ENCODE data around the gene S100A2. TPM values are rescaled to one million over a fixed set of nuclear protein-coding genes. Genes with fewer than 3 reads are reported as not detected.
A peak's percentile ranks its signal among the peaks of the same experiment; 100 is the strongest.

The S100A2 gene
- total and polyA plus RNA-seq, 2 experiments from 2014 or later = 0.66 to 0.89 TPM

DNA sequence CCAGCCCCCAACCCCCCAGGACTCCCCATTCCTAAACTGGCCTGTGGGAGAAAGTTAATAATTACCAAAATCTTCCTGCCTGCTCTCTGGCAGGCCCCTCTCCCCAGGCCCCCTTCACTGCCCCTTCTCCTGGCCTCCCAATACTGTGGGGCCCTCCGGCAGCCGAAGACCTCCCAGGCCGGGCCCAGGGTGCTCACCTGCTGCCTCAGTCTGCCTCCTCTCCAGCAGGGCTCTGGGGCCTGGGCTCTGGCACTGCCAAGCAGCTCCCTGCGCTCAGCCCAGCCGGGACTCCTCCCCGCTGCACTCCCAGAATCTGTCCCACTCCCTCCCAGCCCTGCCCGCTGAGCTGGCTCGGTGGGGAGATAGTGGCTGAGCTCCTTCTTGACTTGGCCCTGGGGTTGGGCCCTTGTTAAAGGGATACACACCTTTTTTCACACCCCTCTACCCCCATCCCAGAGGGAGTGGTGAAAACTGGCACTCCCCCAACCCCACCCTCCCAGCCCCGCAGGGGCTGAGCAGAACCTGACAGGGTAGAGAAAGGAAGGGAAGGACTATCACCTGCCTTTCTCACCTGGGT is 47.2 kb upstream of the S100A2 start, which contains the start of gene S100A16:
Gene S100A16, minus strand, starts transcription at position 383 of the 577 bp plus-strand sequence. CDS start 4,986 bp downstream, outside the sequence.
- Histone ChIP-seq H3K27ac (ENCODE audit: low read depth) (no peak within 1 kb of the TSS), H3K4me2 (peak within 1 kb of the TSS; percentile 69), H3K9me2 (ENCODE audit: insufficient read depth) (no peaks in the 10 kb centered on the region), H3K4me1 (ENCODE audit: insufficient read depth) (peaks cover 31% of the 10 kb centered on the region), H4K20me1 (replicated peaks; ENCODE audit: insufficient read depth) (no peaks in the 10 kb centered on the region), H3K4me3 (0 out of 2 replicates have a peak within 1 kb of the TSS, but pooled peaks have one; percentile 28), H3K27me3 (ENCODE audit: insufficient read depth) (no peaks in the 10 kb centered on the region), H3K36me3 (ENCODE audit: insufficient read depth) (no peaks in the 10 kb centered on the region), H3K79me2 (replicated peaks; ENCODE audit: insufficient read depth) (no peaks in the 10 kb centered on the region), H3F3A (replicated peaks; ENCODE audit: low read depth) (no peaks in the 10 kb centered on the region; the same call in 1 of the 2 replicates), H2AFZ (peak within 1 kb of the TSS; percentile 85)
- peak within 1 kb of the TSS; percentile 58 for H3K4me3 Mint-ChIP-seq
- H3K9me3 Mint-ChIP-seq = no peaks in the 10 kb centered on the region
- TF ChIP-seq ZNF114 (CRISPR knock-in tag; IDR thresholded peaks at IDR 0.05) (no peak), EZH2 (IDR thresholded peaks at IDR 0.05; ENCODE audit: low read depth, unreplicated experiment) (no peak), CTCF (conservative IDR thresholded peaks at IDR 0.05; ENCODE audit: low read depth in 2 of 2) (no peak), CREB1 (CRISPR knock-in tag; IDR thresholded peaks at IDR 0.05; ENCODE audit: low read depth) (no peak)
- TF ChIP-seq, protein P1, sequence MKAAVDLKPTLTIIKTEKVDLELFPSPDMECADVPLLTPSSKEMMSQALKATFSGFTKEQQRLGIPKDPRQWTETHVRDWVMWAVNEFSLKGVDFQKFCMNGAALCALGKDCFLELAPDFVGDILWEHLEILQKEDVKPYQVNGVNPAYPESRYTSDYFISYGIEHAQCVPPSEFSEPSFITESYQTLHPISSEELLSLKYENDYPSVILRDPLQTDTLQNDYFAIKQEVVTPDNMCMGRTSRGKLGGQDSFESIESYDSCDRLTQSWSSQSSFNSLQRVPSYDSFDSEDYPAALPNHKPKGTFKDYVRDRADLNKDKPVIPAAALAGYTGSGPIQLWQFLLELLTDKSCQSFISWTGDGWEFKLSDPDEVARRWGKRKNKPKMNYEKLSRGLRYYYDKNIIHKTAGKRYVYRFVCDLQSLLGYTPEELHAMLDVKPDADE (IDR thresholded peaks at IDR 0.05) = no peak
- DNase-seq (ENCODE audit: low spot score) = peak; percentile 68
- H3K36me3 Mint-ChIP-seq (ENCODE audit: low read depth) = no peaks in the 10 kb centered on the region; the same call in 2 of the 3 replicates
- peaks cover 20% of the 10 kb centered on the region for H3K27me3 Mint-ChIP-seq (ENCODE audit: insufficient read depth, low read depth, poor library complexity)
- no peak within 1 kb of the TSS; the same call in 1 of the 2 replicates for H3K27ac Mint-ChIP-seq
- peak; percentile 72 for ATAC-seq
- H3K4me1 Mint-ChIP-seq = peaks cover 58% of the 10 kb centered on the region

DNA sequence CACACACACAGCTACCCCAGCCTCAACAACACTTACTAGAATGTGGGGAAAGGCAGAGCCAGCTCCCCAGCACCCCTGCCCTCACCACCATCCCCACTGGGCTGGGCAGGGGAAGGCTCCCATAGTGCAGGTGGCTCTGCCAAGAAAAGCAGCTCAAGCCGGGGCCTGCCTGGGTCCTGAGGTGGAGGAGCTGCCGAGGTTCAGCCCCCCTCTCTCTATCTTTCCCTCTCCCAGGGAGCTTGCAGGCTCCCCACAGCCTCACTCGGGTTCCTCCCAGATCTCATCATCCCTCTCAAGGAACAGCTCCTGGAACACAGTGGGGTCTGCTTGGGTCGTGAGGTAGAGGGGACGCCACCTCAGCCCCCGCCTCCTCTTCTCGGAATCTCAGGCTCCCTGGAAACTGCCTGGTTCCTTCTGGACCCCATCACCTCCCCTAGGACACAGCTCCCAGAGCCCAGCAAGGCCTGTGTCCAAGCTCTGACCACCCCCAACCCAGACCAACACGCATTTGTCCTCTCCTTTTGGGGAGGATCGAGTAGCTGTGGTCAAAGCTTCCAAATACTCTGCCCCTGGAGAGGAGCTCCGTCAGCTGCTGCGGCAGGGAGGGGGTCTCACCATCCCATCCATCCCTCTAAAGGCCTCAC is 46.6 kb upstream of the S100A2 start:
- Histone ChIP-seq H3K4me3 (0 out of 2 replicates have a peak overlapping the region, but pooled peaks have one; percentile 28), H3K4me1 (ENCODE audit: insufficient read depth) (peaks cover 31% of the 10 kb centered on the region), H3K79me2 (replicated peaks; ENCODE audit: insufficient read depth) (no peaks in the 10 kb centered on the region), H3K4me2 (peak overlapping the region; percentile 69), H3K27me3 (ENCODE audit: insufficient read depth) (no peaks in the 10 kb centered on the region), H3K27ac (ENCODE audit: low read depth) (no peak overlapping the region), H2AFZ (peak overlapping the region; percentile 85), H3F3A (replicated peaks; ENCODE audit: low read depth) (no peaks in the 10 kb centered on the region; the same call in 1 of the 2 replicates), H3K36me3 (ENCODE audit: insufficient read depth) (no peaks in the 10 kb centered on the region), H4K20me1 (replicated peaks; ENCODE audit: insufficient read depth) (no peaks in the 10 kb centered on the region), H3K9me2 (ENCODE audit: insufficient read depth) (no peaks in the 10 kb centered on the region)
- no peak for DNase-seq (ENCODE audit: low spot score)
- Mint-ChIP-seq H3K27ac (no peak overlapping the region; the same call in 1 of the 2 replicates), H3K4me3 (peak overlapping the region; percentile 58), H3K36me3 (ENCODE audit: low read depth) (no peaks in the 10 kb centered on the region; the same call in 2 of the 3 replicates), H3K4me1 (peaks cover 58% of the 10 kb centered on the region), H3K27me3 (ENCODE audit: insufficient read depth, low read depth, poor library complexity) (peaks cover 20% of the 10 kb centered on the region), H3K9me3 (no peaks in the 10 kb centered on the region)
- no peak; the same call in 2 of the 3 replicates for ATAC-seq
- no peak for TF ChIP-seq POLR2AphosphoS5 (IDR thresholded peaks at IDR 0.05; ENCODE audit: low read depth)
- TF ChIP-seq EZH2phosphoT487 (IDR thresholded peaks at IDR 0.05; ENCODE audit: unreplicated experiment) = no peak
- TF ChIP-seq ZNF331 (CRISPR knock-in tag; IDR thresholded peaks at IDR 0.05; ENCODE audit: low read depth) = no peak
- no peak for TF ChIP-seq REST (IDR thresholded peaks at IDR 0.05; ENCODE audit: unreplicated experiment)

Measured in GM23338 (cell line).